GM11168 (cell line): ENCODE data around the gene SLC9A3.

Experiments
- in situ Hi-C: fragments of 300-500 bp; cut with MboI; formaldehyde crosslinking; loops from one replicate; pipeline ENCODE4 v1.12.0; 2022; ENCODE audit warnings: low sequenced_read_pairs; ENCODE audit not compliant: unreplicated experiment

The SLC9A3 gene

DNA sequence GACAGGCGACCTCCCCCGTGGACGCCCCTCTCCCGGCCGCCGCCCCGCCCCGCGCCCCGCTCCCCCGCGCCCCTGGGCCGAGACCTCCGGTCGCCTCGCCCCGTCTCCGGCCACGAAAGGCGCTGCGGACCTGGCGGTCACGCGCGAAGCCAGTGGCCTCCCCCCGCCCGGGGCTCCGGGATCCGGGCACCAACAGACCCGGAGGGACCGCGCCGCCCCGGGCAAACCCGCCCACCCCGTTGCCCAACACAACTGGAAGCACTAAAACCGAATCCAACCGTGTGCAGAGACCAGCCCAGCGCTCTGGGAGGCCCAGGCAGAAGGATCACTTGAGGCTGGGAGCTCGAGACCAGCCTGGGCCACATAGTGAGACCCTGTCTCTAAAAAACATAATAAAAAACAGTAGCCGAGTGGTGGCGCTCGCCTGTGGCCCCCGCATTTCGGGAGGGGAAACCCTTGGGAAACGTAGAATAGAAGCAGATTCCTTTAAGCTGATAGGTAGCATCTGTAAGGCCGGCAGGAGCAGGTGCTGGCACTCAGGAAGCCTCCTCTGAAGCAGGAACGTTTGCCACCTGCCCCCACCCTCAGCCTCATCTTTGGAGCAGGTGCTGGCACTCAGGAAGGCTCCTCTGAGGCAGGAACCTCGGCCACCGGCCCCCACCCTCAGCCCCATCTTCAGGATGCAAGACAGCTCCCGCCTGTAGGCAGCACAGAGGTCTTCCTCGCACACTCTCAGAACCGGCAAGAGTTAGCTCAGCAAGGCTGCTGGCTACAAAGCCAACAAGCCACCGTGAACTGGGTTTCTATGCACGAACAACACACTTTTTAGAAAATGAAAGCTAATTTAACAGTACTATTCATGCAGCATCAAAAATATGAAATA, 4.6 kb upstream of the SLC9A3 start:
- in situ Hi-C loops = no loop called here

- in situ Hi-C loops = no loop called here
Measured at GRCh38 chr5:527646-528628, 3.7 kb upstream of the SLC9A3 start.

GRCh38 chr5:526456-527088, 2.3 kb upstream of the SLC9A3 start:
- in situ Hi-C loops = no loop called here

DNA sequence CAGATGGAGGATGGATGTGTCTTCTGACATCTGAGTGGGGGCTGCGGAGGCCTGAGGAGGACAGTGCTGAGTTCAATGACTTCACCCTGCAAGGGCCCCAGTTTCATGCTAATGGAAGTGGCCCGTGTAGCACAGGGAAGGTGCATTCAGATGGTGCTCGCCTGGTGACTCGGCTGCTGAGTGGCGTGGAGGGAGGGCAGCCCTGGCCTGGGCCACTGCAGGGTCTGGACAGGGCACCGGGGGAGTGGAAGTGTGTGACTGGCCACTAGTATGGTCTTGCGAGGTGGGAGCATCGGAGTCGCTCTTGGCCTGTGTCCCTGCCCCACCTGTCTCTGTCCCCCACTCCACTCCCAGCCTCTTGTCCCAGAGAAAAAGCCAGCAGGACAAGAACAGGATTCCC, 1.7 kb upstream of the SLC9A3 start:
- in situ Hi-C loops = no loop called here

DNA sequence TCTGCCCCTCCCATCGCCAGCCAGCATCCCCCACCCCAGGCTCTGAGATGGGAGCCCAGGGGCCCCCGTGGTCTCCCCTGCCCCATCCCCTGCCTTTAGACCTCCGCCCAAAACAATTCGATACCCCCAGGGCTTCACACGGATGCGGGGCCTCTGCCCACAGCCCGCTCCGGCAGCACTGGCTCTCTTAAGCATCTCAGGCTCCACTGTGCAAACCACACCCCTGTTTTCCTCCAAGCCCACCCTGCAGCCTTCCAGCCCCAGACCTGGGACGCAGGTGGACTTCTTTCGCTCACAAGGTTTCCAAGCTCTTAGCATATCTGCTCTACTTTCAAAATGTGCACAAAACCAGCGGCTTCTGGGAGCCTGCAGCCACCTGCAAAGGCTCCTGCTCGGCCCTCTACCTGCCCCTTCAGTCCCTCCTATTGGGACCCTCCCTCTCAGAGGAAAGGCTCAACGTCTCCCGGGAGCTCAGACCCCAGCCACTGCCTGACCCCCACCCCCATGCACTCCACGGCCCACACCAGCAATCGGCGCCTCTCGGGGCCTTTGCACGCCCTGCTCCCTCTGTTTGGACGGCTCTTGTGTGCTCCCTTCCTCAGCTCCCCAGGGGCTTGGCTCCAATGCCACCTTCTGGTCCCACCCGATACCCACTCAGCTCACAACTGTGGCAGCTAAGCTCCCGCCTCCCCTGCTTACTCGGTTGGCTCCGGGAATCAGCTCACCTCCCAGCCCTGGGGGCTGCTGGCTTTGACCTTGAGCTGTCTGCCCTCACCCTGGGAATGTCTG, 918 bp upstream of the SLC9A3 start:
- in situ Hi-C loops = no loop called here

GRCh38 chr5:523441-524222, 617 bp downstream of the SLC9A3 start:
- in situ Hi-C loops = no loop called here

DNA sequence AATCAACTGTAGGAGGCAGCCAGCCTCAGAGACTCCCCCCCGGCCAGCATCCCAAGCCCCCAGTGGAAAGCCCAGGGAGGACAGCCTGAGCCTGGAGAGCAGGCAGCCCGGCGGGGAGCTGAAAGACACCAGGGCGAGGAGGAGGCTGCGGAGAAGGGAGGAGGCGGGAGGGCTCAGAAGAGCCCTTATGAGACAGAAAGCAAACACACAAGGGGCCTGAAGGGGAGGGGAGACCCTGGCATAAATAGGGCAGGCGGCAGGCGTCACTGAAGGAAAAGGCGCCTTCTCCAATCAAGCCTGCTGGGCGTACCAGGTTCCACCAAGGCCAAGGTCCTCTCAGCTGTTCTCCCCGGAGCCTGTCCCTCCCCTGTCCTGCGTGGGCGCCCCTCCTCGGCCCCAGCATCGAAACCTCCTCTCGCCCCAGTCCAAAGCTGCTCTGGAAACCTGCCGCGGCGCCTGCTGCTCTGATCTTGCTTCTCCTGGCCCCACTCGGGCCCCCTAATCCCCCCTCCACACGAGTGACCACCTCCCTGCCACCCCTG, 1.3 kb downstream of the SLC9A3 start:
- in situ Hi-C loops = no loop called here

DNA sequence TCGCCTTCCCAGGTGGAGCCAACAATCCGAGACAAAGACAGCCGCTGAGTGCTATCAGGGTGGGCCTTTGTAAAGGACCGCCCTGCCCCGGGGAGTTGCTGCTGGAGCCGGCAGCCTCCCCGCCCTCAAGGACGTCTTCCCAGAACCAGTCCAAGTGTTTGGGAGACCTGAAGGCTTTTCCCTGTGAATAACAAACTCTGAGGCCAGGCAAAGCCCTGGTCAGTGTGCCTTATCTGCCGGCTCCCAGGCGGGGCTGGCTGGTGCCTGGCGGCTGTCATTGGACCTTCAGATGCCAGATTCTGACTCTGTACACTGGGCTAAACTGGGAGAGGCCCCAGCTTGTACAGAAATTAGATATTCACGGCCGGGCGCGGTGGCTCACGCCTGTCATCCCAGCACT, 2.1 kb downstream of the SLC9A3 start:
- in situ Hi-C loops = no loop called here

DNA sequence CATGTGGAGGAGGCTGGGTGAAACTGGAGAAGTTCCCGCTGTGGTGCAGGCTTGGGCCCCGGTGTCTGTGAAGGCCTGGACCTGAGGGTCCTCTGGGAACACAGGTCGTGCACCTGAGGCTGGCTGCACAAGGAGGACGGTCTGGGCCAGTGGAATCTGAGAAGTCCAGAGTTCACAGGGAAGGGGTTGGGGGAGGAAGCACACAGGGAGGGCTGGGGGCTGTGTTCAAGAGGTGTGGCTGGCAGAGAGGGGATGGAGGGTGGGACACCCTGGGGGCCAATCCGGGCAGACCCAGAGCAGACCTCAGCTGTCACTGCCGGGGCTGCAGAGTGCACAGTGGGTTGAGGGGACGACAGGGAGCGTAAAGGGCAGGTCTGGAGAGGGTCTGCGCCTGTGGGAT, 2.6 kb downstream of the SLC9A3 start:
- in situ Hi-C loops = no loop called here

- in situ Hi-C loops = no loop called here
Measured at GRCh38 chr5:520850-521226, 3.4 kb downstream of the SLC9A3 start.

GRCh38 chr5:520196-520849, 3.9 kb downstream of the SLC9A3 start:
- in situ Hi-C loops = no loop called here

DNA sequence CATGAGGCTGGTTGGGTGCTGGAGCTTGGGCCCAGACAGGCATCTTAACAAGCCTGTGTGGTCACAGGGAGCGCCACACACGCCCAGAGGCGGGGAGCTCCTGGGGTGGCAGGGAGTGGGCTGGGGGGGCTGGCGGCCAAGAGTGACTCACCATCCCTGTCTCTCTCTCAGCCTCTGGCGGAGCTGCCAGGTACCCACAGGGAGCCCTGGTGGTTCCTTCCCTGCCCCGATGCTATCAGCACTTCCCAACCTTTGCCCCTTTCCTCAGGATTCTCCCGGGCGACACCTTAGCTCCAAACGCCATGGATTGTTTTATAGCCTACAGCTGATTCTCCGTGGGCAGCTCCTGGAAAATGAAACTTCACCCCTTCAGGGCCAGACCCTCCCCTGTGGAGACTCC, 5.5 kb downstream of the SLC9A3 start:
- in situ Hi-C loops = no loop called here

DNA sequence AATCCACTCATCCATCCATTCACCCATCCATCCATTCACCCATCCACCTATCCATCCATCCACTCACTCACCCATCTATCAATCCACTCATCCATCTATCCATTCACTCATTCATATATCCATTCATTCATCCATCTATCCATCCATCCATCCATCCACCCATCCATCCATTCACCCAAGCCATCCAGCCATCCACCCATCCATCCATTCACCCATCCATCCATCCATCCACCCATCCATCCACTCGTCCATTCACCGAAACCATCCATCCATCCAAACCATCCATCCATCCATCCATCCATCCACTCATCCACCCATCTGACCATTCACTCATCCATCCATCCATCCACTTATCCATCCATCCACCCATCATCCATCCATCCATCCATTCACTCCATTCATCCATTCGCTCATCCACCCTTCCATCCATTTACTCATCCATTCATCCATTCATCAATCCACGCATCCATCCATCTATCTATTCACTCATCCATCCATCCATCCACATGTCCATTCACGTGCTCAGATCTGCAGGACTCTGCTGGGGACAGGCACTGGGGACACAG, 6.6 kb downstream of the SLC9A3 start:
- in situ Hi-C loops = no loop called here

DNA sequence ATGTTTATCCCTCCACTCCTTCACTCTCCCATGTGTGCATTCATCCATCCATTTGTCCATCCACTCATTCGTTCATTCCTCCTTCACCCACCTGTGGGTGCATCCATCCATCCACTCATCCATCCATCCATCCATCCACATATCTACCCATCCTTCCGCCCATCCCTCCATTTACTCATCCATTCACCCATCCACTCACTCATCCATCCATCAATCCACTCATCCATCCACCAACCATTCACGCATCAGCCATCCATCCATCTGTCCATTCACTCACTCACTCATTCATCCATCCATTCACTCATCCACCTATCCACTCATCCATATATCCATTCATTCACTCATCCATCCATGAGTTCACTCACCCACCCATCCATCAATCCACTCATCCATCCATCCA, 7.3 kb downstream of the SLC9A3 start:
- in situ Hi-C loops = no loop called here

- in situ Hi-C loops = no loop called here
Measured at GRCh38 chr5:516338-516925, 7.8 kb downstream of the SLC9A3 start.

DNA sequence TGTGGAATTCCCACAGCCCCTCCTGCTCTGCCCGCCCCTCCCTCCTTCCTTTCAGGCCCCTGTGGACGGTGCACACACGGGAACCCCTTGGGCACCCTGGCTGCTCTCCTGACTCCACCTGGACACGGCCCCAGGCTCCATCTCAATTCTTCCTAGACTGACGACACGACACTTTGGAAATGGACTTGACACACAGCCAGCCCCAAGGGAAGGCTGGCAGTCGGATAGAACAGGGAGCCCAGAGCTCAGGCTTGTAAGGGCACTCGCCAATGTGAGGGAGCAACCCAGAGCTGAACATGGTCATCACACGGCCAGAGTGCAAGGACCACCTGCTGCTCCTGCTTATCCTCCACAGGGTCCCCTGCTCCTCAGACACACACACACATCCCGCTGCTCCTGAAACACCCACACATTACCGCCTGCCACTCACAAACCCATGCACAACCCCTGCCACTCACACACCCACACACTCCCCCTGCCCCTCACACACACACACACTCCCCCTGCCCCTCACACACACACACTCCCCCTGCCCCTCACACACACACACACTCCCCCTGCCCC, 8.9 kb downstream of the SLC9A3 start:
- in situ Hi-C loops = no loop called here

GRCh38 chr5:514673-515072, 9.6 kb downstream of the SLC9A3 start:
- in situ Hi-C loops = no loop called here
